HepG2 (cell line): ENCODE measurements around the gene TCEANC2. TPM values are rescaled to one million over a fixed set of nuclear protein-coding genes. Genes with fewer than 3 reads are reported as not detected.

ENCODE experiments used
- ATAC-seq: fragments of 200-7000 bp; cut with Tn5 transposase; 3 replicates; pipeline ENCODE4 v1.9.1; 2020; ENCODE audit warnings: mild to moderate bottlenecking, moderate library complexity
- BruUV-seq: library from RNA; stranded (reverse); fragments of 400-500 nt; replicated peaks from 2 replicates; lab custom pipeline; 2021; lab: Mats Ljungman, UMichigan
- CTCF ChIA-PET: fragments of 300-600 bp; formaldehyde crosslinking; extraction: SDS; loops from one replicate; lab custom pipeline; 2021; ENCODE audit warnings: low total read pairs, inconsistent platforms, low intra/inter-chr PET ratio; lab: Yijun Ruan, JAX
- POLR2A ChIA-PET: fragments of 350-600 bp; sonication (Branson Sonifier 250); formaldehyde crosslinking; loops from one replicate; lab custom pipeline; 2020; ENCODE audit warnings: antibody characterized with exemption, inconsistent platforms; lab: Yijun Ruan, JAX
- DNase-seq: peaks from one replicate; pipeline ENCODE4 v3.0.0-alpha.2; 2015; ENCODE audit warnings: low spot score
- FAIRE-seq: peaks from 3 replicates; lab custom pipeline; 2011; peaks lifted over from hg19 to GRCh38; lab: Jason Lieb, UNC
- H2AFZ ChIP-seq: one replicate; pipeline ENCODE4 v1.6.1; 2011; ENCODE audit warnings: low read length, inconsistent platforms
- H3K27ac ChIP-seq: fragments of 300-600 bp; 3 replicates; pipeline ENCODE4 v1.8.0; 2011; ENCODE audit warnings: mixed run types, mild to moderate bottlenecking, mixed read lengths, low read length, inconsistent platforms; ENCODE audit not compliant: insufficient read depth; ENCODE audit errors: extremely low read length
- H3K27me3 ChIP-seq, 2 experiments: fragments of 200-600 bp in 1 of 2; 2 replicates in 1 of 2; 3 replicates in 1 of 2; pipeline versions ENCODE4 v1.6.0 to v1.8.0; 2011; ENCODE audit warnings: low read length in 2 of 2, mild to moderate bottlenecking in 2 of 2, moderate library complexity in 2 of 2, inconsistent platforms in 1 of 2; ENCODE audit not compliant: insufficient read depth in 2 of 2, control insufficient read depth in 1 of 2
- H3K36me3 ChIP-seq, 2 experiments: fragments of 200-600 bp in 1 of 2; replicated peaks in 1 of 2; 2 replicates in 1 of 2; 3 replicates in 1 of 2; pipeline versions ENCODE4 v1.5.1 to v1.8.0; 2011; ENCODE audit warnings: low read length in 2 of 2, inconsistent platforms in 1 of 2; ENCODE audit not compliant: insufficient read depth in 2 of 2, control insufficient read depth in 1 of 2
- H3K4me1 ChIP-seq: 2 replicates; pipeline ENCODE4 v1.5.1; 2012; ENCODE audit warnings: low read length, inconsistent platforms; ENCODE audit not compliant: insufficient read depth
- H3K4me2 ChIP-seq: 2 replicates; pipeline ENCODE4 v1.6.0; 2011; ENCODE audit warnings: low read depth, low read length, inconsistent platforms
- H3K4me3 ChIP-seq, 3 experiments: fragments of 200-600 bp in 1 of 3; sonication (generic), shearing (Covaris generic) in 1 of 3; replicated peaks in 1 of 3; 2 replicates each; pipeline ENCODE4 v1.5.1; 2011 to 2016; ENCODE audit warnings: low read length in 3 of 3, inconsistent platforms in 2 of 3, low read depth in 2 of 3, mild to moderate bottlenecking in 2 of 3, control low read depth in 1 of 3, mixed read lengths in 1 of 3; ENCODE audit not compliant: insufficient read depth in 1 of 3
- H3K79me2 ChIP-seq: one replicate; pipeline ENCODE4 v1.6.1; 2011; ENCODE audit warnings: low read length, inconsistent platforms; ENCODE audit not compliant: insufficient read depth
- H3K9ac ChIP-seq: 2 replicates; pipeline ENCODE4 v1.6.0; 2011; ENCODE audit warnings: mild to moderate bottlenecking, low read depth, low read length, inconsistent platforms; ENCODE audit not compliant: insufficient read depth
- H3K9me3 ChIP-seq: 2 replicates; pipeline ENCODE4 v1.5.1; 2012; ENCODE audit warnings: mild to moderate bottlenecking, low read length
- H4K20me1 ChIP-seq: 2 replicates; pipeline ENCODE4 v1.6.0; 2011; ENCODE audit warnings: inconsistent platforms, mild to moderate bottlenecking, low read length, moderate library complexity; ENCODE audit not compliant: insufficient read depth
- ARID2 ChIP-seq: sonication (generic); formaldehyde crosslinking; IDR thresholded peaks from 2 replicates; pipeline ENCODE4 v1.8.1; 2022; ENCODE audit warnings: mild to moderate bottlenecking, missing genetic modification reagents, borderline replicate concordance
- CCDC6 ChIP-seq: sonication (generic); formaldehyde crosslinking; IDR thresholded peaks from 2 replicates; pipeline ENCODE4 v1.8.1; 2022; ENCODE audit warnings: mild to moderate bottlenecking, missing genetic modification reagents, moderate library complexity
- ERF ChIP-seq: IDR thresholded peaks from 2 replicates; pipeline ENCODE4 v1.6.1; 2018; ENCODE audit warnings: missing biosample characterization, missing genetic modification reagents
- GLMP ChIP-seq: sonication (generic); formaldehyde crosslinking; IDR thresholded peaks from 2 replicates; pipeline ENCODE4 v1.9.0; 2021; ENCODE audit warnings: missing genetic modification reagents, mild to moderate bottlenecking, borderline replicate concordance
- HOXA5 ChIP-seq: sonication (generic); formaldehyde crosslinking; IDR thresholded peaks from 2 replicates; pipeline ENCODE4 v1.4.0; 2020; ENCODE audit warnings: missing genetic modification reagents
- JDP2 ChIP-seq: sonication (generic); formaldehyde crosslinking; IDR thresholded peaks from 2 replicates; pipeline ENCODE4 v1.8.1; 2022; ENCODE audit warnings: missing genetic modification reagents, borderline replicate concordance
- MXI1 ChIP-seq: IDR thresholded peaks from 3 replicates; pipeline ENCODE4 v1.6.1; 2012; ENCODE audit warnings: low read depth, low read length, inconsistent platforms, borderline replicate concordance
- NRL ChIP-seq: sonication (generic); formaldehyde crosslinking; IDR thresholded peaks from 2 replicates; pipeline ENCODE4 v1.5.0; 2020; ENCODE audit warnings: missing genetic modification reagents, mild to moderate bottlenecking, moderate library complexity, borderline replicate concordance
- PLRG1 ChIP-seq: fragments of 450-650 bp; conservative IDR thresholded peaks from 2 replicates; pipeline ENCODE4 v1.6.1; 2016
- THAP9 ChIP-seq: sonication (generic); formaldehyde crosslinking; IDR thresholded peaks from 2 replicates; pipeline ENCODE4; 2020; ENCODE audit warnings: missing genetic modification reagents, mild to moderate bottlenecking, borderline replicate concordance
- XBP1 ChIP-seq: sonication (generic); formaldehyde crosslinking; IDR thresholded peaks from 2 replicates; pipeline ENCODE4 v1.5.0; 2020; ENCODE audit warnings: missing genetic modification reagents
- ZBTB2 ChIP-seq: sonication (generic); formaldehyde crosslinking; IDR thresholded peaks from 2 replicates; pipeline ENCODE4 v1.8.0; 2022; ENCODE audit warnings: low read depth, missing genetic modification reagents
- ZFP36 ChIP-seq: fragments of 150-350 bp; IDR thresholded peaks from 2 replicates; pipeline ENCODE4 v1.6.1; 2018; ENCODE audit warnings: borderline replicate concordance, low read length, low read depth; ENCODE audit not compliant: partially characterized antibody
- ZNF274 ChIP-seq: sonication (generic); formaldehyde crosslinking; IDR thresholded peaks from 2 replicates; pipeline ENCODE4 v1.5.1; 2020; ENCODE audit warnings: mild to moderate bottlenecking, missing genetic modification reagents
- ZNF496 ChIP-seq: sonication (generic); formaldehyde crosslinking; IDR thresholded peaks from 2 replicates; pipeline ENCODE4 v1.8.1; 2023; ENCODE audit warnings: mild to moderate bottlenecking, moderate library complexity, missing genetic modification reagents; ENCODE audit not compliant: insufficient replicate concordance
- WGBS: methylation state at CpG from one replicate; pipeline ENCODE4 v1.1.6; 2017; ENCODE audit warnings: low lambda C conversion rate; 5-methylcytosine and 5-hydroxymethylcytosine counted together
- in situ Hi-C: cut with HindIII; loops from 2 replicates; pipeline ENCODE4 v1.10.0; 2017; ENCODE audit warnings: low pct_unique_long_range_greater_than_20kb; ENCODE audit not compliant: extremely low pct_ligation_motif_present
- intact Hi-C: fragments of 100-400 bp; cut with micrococcal nuclease; formaldehyde crosslinking; loops from one replicate; pipeline ENCODE4 v1.10.0; 2022; ENCODE audit not compliant: unreplicated experiment
- polyA plus RNA-seq, 8 experiments: library from polyadenylated mRNA; depleted of rRNA in 3 of 8; stranded (reverse) in 7 of 8; unstranded in 1 of 8; fragments of >200 nt; fragmentation: Illumina TruSeq in 4 of 8; extraction: Trizol in 4 of 8; gene quantifications; 2 replicates each; pipeline versions ENCODE4 v1.2.1 to v1.2.3, GENCODE V29; 2011 to 2016; ENCODE audit warnings: low read depth in 4 of 8, missing spikeins in 1 of 8, mixed read lengths in 1 of 8; ENCODE audit not compliant: insufficient read depth in 1 of 8
- total RNA-seq, 5 experiments: library from RNA; depleted of rRNA; stranded (reverse); fragments of >200 nt; fragmentation: Illumina TruSeq; extraction: Trizol; gene quantifications; 2 replicates each; pipeline ENCODE4 v1.2.3, GENCODE V29; 2016; ENCODE audit warnings: low read depth in 1 of 5
- TF ChIP-seq, protein P1 (sequence below): sonication (generic); formaldehyde crosslinking; conservative IDR thresholded peaks from 2 replicates; pipeline ENCODE4 v1.4.0; 2020; ENCODE audit warnings: missing genetic modification reagents

Gene TCEANC2
- total and polyA plus RNA-seq, 2 of the 13 experiments (the other 11 are each of a cell fraction or from before 2014, with no cell fraction given) = 3.8 to 5.0 TPM

DNA sequence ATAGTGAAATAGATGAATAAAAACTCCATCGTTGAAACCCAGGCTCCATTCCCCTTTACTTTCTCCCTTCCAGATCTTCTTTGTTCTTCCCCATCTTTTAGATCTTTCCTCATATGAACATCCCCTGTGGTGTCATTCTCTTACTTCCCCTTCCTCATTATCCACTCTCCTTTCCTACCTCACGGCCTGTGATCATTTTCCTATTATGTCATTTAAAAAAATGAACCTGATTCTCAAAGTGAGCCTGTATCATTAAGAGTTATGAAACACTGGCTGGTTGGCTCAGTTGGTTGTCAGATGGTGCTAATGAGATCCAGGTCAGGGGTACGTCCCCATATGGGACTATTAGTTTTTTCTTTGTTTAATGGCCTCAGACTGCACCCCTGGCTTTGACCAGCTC lies 38.3 kb downstream of the TCEANC2 start:
- TF ChIP-seq ERF (CRISPR knock-in tag) = no peak
- TF ChIP-seq PLRG1 = no peak
- no peak for TF ChIP-seq CCDC6 (CRISPR knock-in tag)
- TF ChIP-seq HOXA5 (CRISPR knock-in tag) = no peak
- no peak for TF ChIP-seq NRL (CRISPR knock-in tag)
- TF ChIP-seq THAP9 (CRISPR knock-in tag) = no peak
- TF ChIP-seq ARID2 (CRISPR knock-in tag) = no peak
- TF ChIP-seq ZNF496 (CRISPR knock-in tag) = no peak
- no peak for TF ChIP-seq ZBTB2
- no peak for TF ChIP-seq XBP1
- TF ChIP-seq GLMP (CRISPR knock-in tag) = no peak
- TF ChIP-seq, protein P1, sequence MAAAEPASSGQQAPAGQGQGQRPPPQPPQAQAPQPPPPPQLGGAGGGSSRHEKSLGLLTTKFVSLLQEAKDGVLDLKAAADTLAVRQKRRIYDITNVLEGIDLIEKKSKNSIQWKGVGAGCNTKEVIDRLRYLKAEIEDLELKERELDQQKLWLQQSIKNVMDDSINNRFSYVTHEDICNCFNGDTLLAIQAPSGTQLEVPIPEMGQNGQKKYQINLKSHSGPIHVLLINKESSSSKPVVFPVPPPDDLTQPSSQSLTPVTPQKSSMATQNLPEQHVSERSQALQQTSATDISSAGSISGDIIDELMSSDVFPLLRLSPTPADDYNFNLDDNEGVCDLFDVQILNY (CRISPR knock-in tag) = no peak
- no peak for TF ChIP-seq ZNF274 (CRISPR knock-in tag)
- no peak for TF ChIP-seq JDP2 (CRISPR knock-in tag)
- no peak for TF ChIP-seq MXI1
- no peak for TF ChIP-seq ZFP36
- Histone ChIP-seq H3K9ac (no peak overlapping the region), H3K36me3 (peaks cover 0 to 6% of the 10 kb centered on the region in 2 experiments; a peak in 2 of 5 replicates), H3K9me3 (no peaks in the 10 kb centered on the region), H3K27me3 (no peaks in the 10 kb centered on the region), H3K4me3 (no peak overlapping the region), H3K4me1 (peaks cover 38% of the 10 kb centered on the region), H4K20me1 (no peaks in the 10 kb centered on the region), H3K4me2 (no peak overlapping the region), H2AFZ (no peak overlapping the region), H3K27ac (no peak overlapping the region), H3K79me2 (no peaks in the 10 kb centered on the region)
- ChIA-PET CTCF (no interaction called here), POLR2A (no interaction called here)
- no peak for ATAC-seq
- in situ Hi-C loops = no loop called here
- FAIRE-seq = no peak
- BruUV-seq = no TSS peak
- intact Hi-C loops = no loop called here
- WGBS = 94% methylated on average over 3 of the region's 3 CpGs
- no peak for DNase-seq
